Midbrain (tissue), 1 donor: ENCODE results near the gene DNAAF3.

Source experiments
- DNase-seq: peaks from one replicate; lab custom pipeline; 2025; lab: John Stamatoyannopoulos, UW

Gene DNAAF3

DNA sequence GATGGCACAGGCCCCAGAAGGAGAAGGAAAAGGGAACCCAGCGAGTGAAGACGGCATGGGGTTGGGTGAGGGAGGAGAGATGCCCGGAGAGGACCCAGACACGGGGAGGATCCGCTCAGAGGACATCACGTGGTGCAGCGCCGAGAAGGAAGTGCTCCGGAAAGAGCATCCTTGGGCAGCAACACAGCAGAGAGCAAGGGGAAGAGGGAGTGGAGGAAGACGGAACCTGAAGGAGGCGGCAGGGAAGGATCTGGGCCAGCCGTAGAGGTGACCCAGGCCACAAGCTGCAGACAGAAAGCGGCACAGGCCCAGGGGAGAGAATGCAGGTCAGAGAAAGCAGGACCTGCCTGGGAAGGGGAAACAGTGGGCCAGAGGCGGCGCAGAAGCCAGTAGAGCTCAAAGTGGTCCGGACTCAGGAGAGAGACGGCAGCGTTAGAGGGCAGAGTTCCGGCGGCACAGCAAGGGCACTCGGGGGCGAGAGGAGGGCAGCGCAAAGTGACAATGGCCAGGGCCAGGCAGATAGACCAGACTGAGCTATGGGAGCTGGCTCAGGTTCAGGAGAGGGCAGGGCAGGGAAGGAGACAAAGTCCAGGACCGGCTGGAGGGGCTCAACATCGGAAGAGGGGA lies 50.1 kb downstream of the DNAAF3 start:
- peak; percentile 61 for DNase-seq

DNA sequence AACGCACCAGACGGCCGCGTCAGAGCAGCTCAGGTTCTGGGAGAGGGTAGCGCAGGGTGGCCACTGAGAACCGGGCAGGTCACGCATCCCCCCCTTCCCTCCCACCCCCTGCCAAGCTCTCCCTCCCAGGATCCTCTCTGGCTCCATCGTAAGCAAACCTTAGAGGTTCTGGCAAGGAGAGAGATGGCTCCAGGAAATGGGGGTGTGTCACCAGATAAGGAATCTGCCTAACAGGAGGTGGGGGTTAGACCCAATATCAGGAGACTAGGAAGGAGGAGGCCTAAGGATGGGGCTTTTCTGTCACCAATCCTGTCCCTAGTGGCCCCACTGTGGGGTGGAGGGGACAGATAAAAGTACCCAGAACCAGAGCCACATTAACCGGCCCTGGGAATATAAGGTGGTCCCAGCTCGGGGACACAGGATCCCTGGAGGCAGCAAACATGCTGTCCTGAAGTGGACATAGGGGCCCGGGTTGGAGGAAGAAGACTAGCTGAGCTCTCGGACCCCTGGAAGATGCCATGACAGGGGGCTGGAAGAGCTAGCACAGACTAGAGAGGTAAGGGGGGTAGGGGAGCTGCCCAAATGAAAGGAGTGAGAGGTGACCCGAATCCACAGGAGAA lies 50.9 kb downstream of the DNAAF3 start:
- no peak for DNase-seq

DNA sequence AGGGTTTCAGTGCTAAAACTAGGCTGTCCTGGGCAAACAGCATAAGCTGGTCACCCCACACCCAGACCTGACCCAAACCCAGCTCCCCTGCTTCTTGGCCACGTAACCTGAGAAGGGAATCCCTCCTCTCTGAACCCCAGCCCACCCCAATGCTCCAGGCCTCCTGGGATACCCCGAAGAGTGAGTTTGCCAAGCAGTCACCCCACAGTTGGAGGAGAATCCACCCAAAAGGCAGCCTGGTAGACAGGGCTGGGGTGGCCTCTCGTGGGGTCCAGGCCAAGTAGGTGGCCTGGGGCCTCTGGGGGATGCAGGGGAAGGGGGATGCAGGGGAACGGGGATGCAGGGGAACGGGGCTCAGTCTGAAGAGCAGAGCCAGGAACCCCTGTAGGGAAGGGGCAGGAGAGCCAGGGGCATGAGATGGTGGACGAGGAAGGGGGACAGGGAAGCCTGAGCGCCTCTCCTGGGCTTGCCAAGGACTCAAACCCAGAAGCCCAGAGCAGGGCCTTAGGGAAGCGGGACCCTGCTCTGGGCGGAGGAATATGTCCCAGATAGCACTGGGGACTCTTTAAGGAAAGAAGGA lies 51.8 kb downstream of the DNAAF3 start:
- DNase-seq, result no peak

- peak; percentile 30 for DNase-seq
Measured at GRCh38 chr19:55113570-55114039, 52.8 kb downstream of the DNAAF3 start.

GRCh38 chr19:55112777-55113569 lies 53.4 kb downstream of the DNAAF3 start:
- no peak for DNase-seq

- no peak for DNase-seq
Measured at GRCh38 chr19:55112246-55112776, 54.1 kb downstream of the DNAAF3 start.

DNA sequence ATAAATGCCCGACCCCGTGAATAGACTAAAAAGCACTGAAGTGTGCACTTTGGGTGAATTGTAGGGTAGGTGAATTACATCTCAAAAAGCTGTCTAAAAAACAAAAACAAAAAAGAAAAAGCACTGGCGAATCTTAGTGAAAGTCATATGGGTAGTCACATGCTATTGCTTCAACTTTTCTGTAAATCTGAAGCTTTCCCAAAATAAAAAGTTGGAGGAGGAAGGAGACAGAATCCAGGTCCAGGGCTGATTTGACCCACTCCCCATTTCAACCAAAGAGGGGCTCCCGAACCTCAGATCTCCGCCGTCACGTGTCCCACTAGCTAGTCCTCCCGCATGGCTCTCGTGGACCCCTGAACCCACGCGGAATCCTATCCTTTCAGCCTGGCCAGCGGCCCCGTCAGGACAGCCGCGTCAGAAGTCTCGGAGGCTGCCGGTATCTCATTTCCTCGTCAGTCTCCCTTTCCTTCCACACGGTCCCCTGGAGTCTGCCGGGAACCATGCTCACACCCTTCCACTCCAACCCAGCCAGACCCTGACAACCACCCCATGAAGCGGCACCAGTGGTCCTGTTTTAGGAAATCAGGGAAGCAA lies 55.1 kb downstream of the DNAAF3 start:
- DNase-seq, result no peak

DNA sequence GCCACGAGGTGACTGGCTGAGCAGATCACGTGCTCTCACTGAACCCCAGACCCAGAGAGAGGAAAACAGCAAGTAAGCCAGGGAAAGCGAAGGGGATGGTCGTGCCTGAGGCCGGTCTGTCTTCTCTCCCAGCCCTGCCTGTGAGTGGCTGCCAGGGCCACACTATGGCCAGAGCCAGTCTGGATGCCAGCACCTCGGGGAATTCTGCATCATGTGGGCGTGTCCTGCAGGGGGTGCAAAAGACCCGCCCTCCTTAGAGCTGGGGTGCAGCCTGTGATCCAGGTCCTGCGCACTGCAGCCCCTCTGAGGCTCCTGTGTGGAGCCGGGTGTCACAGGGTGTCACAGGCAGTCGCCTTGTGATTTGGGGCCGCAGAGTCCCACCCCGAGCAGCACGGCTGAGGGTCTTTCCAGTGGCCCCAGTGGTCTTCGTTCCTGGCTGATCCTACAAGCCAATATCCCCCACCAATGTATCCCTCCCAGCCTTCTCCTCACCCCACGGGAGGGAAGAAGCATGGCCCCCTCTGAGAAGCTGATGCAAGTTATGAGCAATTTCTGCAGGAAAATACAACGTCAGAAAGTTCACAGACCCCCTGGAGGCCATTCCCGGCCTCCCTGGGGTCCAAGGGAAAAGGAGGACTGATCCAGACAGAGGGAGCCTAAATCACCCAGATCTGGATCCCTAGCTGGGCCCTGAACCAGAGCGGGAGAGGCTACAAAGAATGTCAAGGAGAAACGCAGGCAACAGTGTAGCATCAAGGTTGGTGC lies 56.7 kb downstream of the DNAAF3 start:
- no peak for DNase-seq
